ENCODE data around the gene CCL3.
"Not testable (repeated sequence)": the region's sequence is repeated elsewhere in the genome, so short reads cannot be mapped to it uniquely, and the experiment has no call there.

DNA sequence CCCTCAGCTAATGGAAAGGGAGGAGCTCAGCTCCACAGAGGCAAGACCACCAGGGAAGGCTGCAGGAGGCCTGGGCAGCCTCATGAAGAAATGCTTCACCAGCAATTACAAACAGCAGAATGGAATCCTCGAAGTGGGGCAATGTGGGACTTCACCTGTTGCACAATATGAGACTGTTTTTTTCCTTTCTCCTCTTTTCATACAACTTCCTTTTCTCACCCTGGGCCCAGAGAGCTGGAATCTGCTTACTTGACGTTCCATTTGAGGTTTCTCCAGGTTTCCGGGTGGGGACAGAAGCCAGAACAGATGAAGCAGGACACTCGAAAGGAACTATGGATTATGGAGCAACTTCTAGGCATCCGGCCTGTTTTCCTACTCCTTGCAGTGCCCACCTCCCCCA lies 18.3 kb upstream of the CCL3 start:
- not testable (repeated sequence) for TF ChIP-seq YY1 (IDR thresholded peaks at IDR 0.05; ENCODE audit: insufficient read depth, insufficient read length); ZNF274 (IDR thresholded peaks at IDR 0.05; ENCODE audit: low read depth, low read length); SUZ12 (IDR thresholded peaks at IDR 0.05; ENCODE audit: extremely low read depth, insufficient read depth, insufficient read length)
